ENCODE measurements around the gene FAM3C. TPM values are rescaled to one million over a fixed set of nuclear protein-coding genes. Genes with fewer than 3 reads are reported as not detected.

The FAM3C gene
- total and polyA plus RNA-seq, 2 experiments from 2014 or later = 33.9 to 60.3 TPM

- H3K4me2 ChIP-seq = no peak overlapping the region
- no peaks in the 10 kb centered on the region for H3F3A ChIP-seq (replicated peaks; ENCODE audit: low read depth)
- no peak for ATAC-seq
- Mint-ChIP-seq H3K9me3 (no peaks in the 10 kb centered on the region; the same call in 2 of the 3 replicates), H3K4me1 (peaks cover 9% of the 10 kb centered on the region), H3K36me3 (ENCODE audit: low read depth) (no peaks in the 10 kb centered on the region), H3K27me3 (ENCODE audit: insufficient read depth, low read depth, poor library complexity) (peaks cover 31% of the 10 kb centered on the region), H3K27ac (no peak overlapping the region), H3K4me3 (no peak overlapping the region)
- DNase-seq (ENCODE audit: low spot score) = no peak
- no peaks in the 10 kb centered on the region for H3K9me2 ChIP-seq (ENCODE audit: insufficient read depth)
- H3K79me2 ChIP-seq (replicated peaks; ENCODE audit: insufficient read depth) = no peaks in the 10 kb centered on the region
- no peak overlapping the region for H2AFZ ChIP-seq
- no peak overlapping the region for H3K4me3 ChIP-seq
- TF ChIP-seq EZH2phosphoT487 (IDR thresholded peaks at IDR 0.05; ENCODE audit: unreplicated experiment) (no peak), JUNB (IDR thresholded peaks at IDR 0.05; ENCODE audit: unreplicated experiment) (no peak), ZNF462 (CRISPR knock-in tag; IDR thresholded peaks at IDR 0.05) (no peak), NANOG (IDR thresholded peaks at IDR 0.05; ENCODE audit: borderline replicate concordance) (no peak), ZNF331 (CRISPR knock-in tag; IDR thresholded peaks at IDR 0.05; ENCODE audit: low read depth) (no peak), ZNF114 (CRISPR knock-in tag; IDR thresholded peaks at IDR 0.05) (no peak), STAT1 (IDR thresholded peaks at IDR 0.05; ENCODE audit: unreplicated experiment) (no peak), EZH2 (IDR thresholded peaks at IDR 0.05; ENCODE audit: low read depth, unreplicated experiment) (no peak), ETS1 (IDR thresholded peaks at IDR 0.05) (no peak), POLR2AphosphoS5 (IDR thresholded peaks at IDR 0.05; ENCODE audit: low read depth) (no peak), CREB1 (CRISPR knock-in tag; IDR thresholded peaks at IDR 0.05; ENCODE audit: low read depth) (no peak), REST (IDR thresholded peaks at IDR 0.05; ENCODE audit: unreplicated experiment) (no peak), CTCF (conservative IDR thresholded peaks at IDR 0.05; ENCODE audit: low read depth in 2 of 2) (no peak)
- no peak overlapping the region for H3K27ac ChIP-seq (ENCODE audit: low read depth)
- H4K20me1 ChIP-seq (replicated peaks; ENCODE audit: insufficient read depth) = no peaks in the 10 kb centered on the region
- H3K4me1 ChIP-seq (ENCODE audit: insufficient read depth) = peaks cover 14% of the 10 kb centered on the region; the same call in 1 of the 2 replicates
- H3K36me3 ChIP-seq (ENCODE audit: insufficient read depth) = no peaks in the 10 kb centered on the region
- peaks cover 51% of the 10 kb centered on the region for H3K27me3 ChIP-seq (ENCODE audit: insufficient read depth)
Observed at GRCh38 chr7:121327671-121328070, 68.4 kb downstream of the FAM3C start.

Data from GM23338 (cell line).